Activated T-cell treated with anti-CD3 and anti-CD28 coated beads, Interleukin-2, amount 50 U/mL, for 72 hours (primary cell): ENCODE data around the gene CDYL. TPM values are rescaled to one million over a fixed set of nuclear protein-coding genes. Genes with fewer than 3 reads are reported as not detected.

ENCODE experiments used
- ATAC-seq, 2 donors: fragments of 150-1000 bp; cut with Tn5 transposase; replicated peaks in 1 of 2; 2 replicates each; pipeline ENCODE4 v1.10.0; 2021; ENCODE audit warnings: moderate library complexity in 2 of 2, mild to moderate bottlenecking in 1 of 2
- DNase-seq, 2 donors: peaks; one replicate each; pipeline ENCODE4 v3.0.0; 2021 to 2022; ENCODE audit warnings: mixed read lengths in 1 of 2
- H3K27ac Mint-ChIP-seq: one replicate; pipeline ENCODE4 v1.8.0; 2022; ENCODE audit warnings: mild to moderate bottlenecking, moderate library complexity, mixed read lengths
- H3K27me3 Mint-ChIP-seq: one replicate; pipeline ENCODE4 v1.8.0; 2022; ENCODE audit warnings: low read depth, mixed read lengths
- H3K36me3 Mint-ChIP-seq, 2 donors: one replicate each; pipeline ENCODE4 v1.8.0; 2022; ENCODE audit warnings: mixed read lengths in 2 of 2, mild to moderate bottlenecking in 1 of 2; ENCODE audit not compliant: insufficient read depth in 2 of 2
- H3K4me1 Mint-ChIP-seq: one replicate; pipeline ENCODE4 v1.8.0; 2022; ENCODE audit warnings: low read depth, mixed read lengths
- H3K4me3 Mint-ChIP-seq, 2 donors: one replicate each; pipeline ENCODE4 v1.8.0; 2022; ENCODE audit warnings: mild to moderate bottlenecking in 2 of 2, mixed read lengths in 2 of 2, moderate library complexity in 2 of 2
- H3K9me3 Mint-ChIP-seq, 2 donors: one replicate each; pipeline ENCODE4 v1.8.0; 2022; ENCODE audit warnings: mixed read lengths in 2 of 2
- total RNA-seq, 2 donors: library from RNA; stranded (reverse); gene quantifications; one replicate each; pipeline ENCODE4 v1.2.3, GENCODE V29; 2022

Gene CDYL
- 10 to 100 TPM; 39.2 to 40.8 TPM for total RNA-seq

DNA sequence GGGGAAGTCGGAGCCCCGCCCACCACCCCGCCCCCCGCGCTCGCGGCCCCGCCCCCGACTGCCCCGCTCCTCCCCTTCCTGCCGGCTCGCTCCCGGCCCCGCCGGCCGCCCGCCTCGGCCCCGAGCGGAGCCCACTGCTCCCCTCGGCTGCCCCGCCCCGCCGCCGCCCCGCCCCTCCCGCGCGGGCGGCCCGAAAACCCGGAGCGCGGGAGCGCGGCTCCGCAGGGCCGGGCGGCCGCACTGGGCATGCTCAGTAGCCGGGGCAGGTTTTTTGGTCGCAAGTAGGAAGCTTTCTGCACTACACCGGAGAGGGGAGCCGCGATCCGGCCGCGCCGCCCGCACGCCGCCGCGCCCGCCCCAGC lies at the start of gene CDYL:
CDYL (plus strand) TSS at position 274 of the 362 bp plus-strand sequence. CDS start 380 bp downstream, outside the sequence.
- peaks cover 54% of the 10 kb centered on the region for H3K4me1 Mint-ChIP-seq

DNA sequence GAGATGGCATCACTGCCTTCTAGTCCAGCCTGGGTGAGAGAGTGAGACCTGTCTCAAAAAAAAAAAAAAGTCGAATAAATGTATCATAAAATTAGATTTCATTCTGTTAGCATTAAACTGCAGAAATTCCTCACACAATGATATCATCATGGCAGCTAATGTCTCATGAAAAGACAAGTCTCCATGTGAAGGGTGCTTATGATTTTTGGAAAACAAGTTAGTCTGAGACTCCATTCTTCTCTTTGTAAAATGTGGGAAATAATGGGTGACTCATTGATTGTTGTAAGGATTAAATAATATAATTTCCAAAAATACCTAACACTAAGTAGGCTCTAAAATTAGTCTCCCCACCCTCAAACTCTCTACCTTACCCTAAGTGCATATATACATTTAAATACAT lies 49.6 kb upstream of the CDYL start:
- Mint-ChIP-seq H3K27ac (no peak overlapping the region), H3K9me3 (no peaks in the 10 kb centered on the region), H3K36me3 (no peaks in the 10 kb centered on the region), H3K27me3 (peaks cover 20% of the 10 kb centered on the region), H3K4me3 (no peak overlapping the region), H3K4me1 (peaks cover 13% of the 10 kb centered on the region)
- DNase-seq, result no peak
- ATAC-seq, result no peak

More for the DNA sequence above, at the start of gene CDYL:
- DNase-seq, result peak; percentile 89 to 95
- peak within 1 kb of the TSS; percentile 92 to 97 for H3K4me3 Mint-ChIP-seq
- peaks cover 11 to 22% of the 10 kb centered on the region in 2 donors for H3K36me3 Mint-ChIP-seq
- peaks cover 6 to 8% of the 10 kb centered on the region in 2 donors for H3K9me3 Mint-ChIP-seq
- peaks cover 13% of the 10 kb centered on the region for H3K27me3 Mint-ChIP-seq
- H3K27ac Mint-ChIP-seq, result peak within 1 kb of the TSS; percentile 85
- peak; percentile 77 to 81 for ATAC-seq

DNA sequence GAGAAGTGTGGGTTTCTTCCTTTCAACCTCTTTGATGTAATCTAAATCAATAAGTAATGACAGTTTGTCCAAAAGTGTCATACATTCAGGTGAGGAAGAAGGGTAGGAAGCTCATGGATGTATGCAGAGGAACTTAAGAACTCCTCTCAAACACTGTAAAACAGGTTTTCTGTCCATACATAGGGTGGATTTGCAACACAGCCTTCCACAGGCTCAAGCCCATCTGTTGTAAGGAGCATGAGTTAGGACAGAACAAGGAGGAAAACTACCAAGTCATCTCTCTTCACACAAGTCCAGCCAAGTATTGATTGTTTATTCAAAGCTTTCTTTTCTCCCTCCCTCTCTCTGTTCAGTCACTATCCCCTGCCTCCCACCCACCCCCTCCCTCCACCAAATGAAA lies 49.0 kb upstream of the CDYL start:
- peaks cover 20% of the 10 kb centered on the region for H3K27me3 Mint-ChIP-seq
- no peaks in the 10 kb centered on the region for H3K9me3 Mint-ChIP-seq
- no peak overlapping the region for H3K27ac Mint-ChIP-seq
- peaks cover 13% of the 10 kb centered on the region for H3K4me1 Mint-ChIP-seq
- ATAC-seq, result no peak
- no peak overlapping the region for H3K4me3 Mint-ChIP-seq
- DNase-seq, result no peak
- H3K36me3 Mint-ChIP-seq, result no peaks in the 10 kb centered on the region

- Mint-ChIP-seq H3K4me3 (peak overlapping the region in 1 of 2 donors; percentile 32), H3K9me3 (no peaks in the 10 kb centered on the region), H3K27me3 (peaks cover 20% of the 10 kb centered on the region), H3K27ac (no peak overlapping the region), H3K4me1 (peaks cover 13% of the 10 kb centered on the region), H3K36me3 (no peaks in the 10 kb centered on the region)
- DNase-seq (peak; percentile 21 to 25), ATAC-seq (peak; percentile 82 to 94)
These were observed 48.4 kb upstream of the CDYL start for GRCh38 chr6:4727671-4728435.

- peaks cover 20% of the 10 kb centered on the region for H3K27me3 Mint-ChIP-seq
These were observed 47.8 kb upstream of the CDYL start for GRCh38 chr6:4728436-4728769.

GRCh38 chr6:4728926-4729325 lies 47.3 kb upstream of the CDYL start:
- H3K36me3 Mint-ChIP-seq, result no peaks in the 10 kb centered on the region

More at GRCh38 chr6:4728436-4728769, 47.8 kb upstream of the CDYL start:
- ATAC-seq (no peak), DNase-seq (no peak)
- no peaks in the 10 kb centered on the region for H3K36me3 Mint-ChIP-seq
- no peak overlapping the region for H3K27ac Mint-ChIP-seq
- H3K4me3 Mint-ChIP-seq, result no peak overlapping the region
- H3K4me1 Mint-ChIP-seq, result peaks cover 13% of the 10 kb centered on the region
- H3K9me3 Mint-ChIP-seq, result no peaks in the 10 kb centered on the region

GRCh38 chr6:4731996-4732395 lies 44.2 kb upstream of the CDYL start:
- Mint-ChIP-seq H3K4me1 (peaks cover 13% of the 10 kb centered on the region), H3K9me3 (no peaks in the 10 kb centered on the region), H3K27ac (no peak overlapping the region), H3K4me3 (no peak overlapping the region), H3K27me3 (peaks cover 26% of the 10 kb centered on the region), H3K36me3 (no peaks in the 10 kb centered on the region)
- ATAC-seq (no peak), DNase-seq (no peak)

More at GRCh38 chr6:4728926-4729325, 47.3 kb upstream of the CDYL start:
- no peak for ATAC-seq
- no peak for DNase-seq
- H3K4me1 Mint-ChIP-seq, result peaks cover 13% of the 10 kb centered on the region
- no peak overlapping the region for H3K4me3 Mint-ChIP-seq
- no peaks in the 10 kb centered on the region for H3K9me3 Mint-ChIP-seq
- peaks cover 20% of the 10 kb centered on the region for H3K27me3 Mint-ChIP-seq
- no peak overlapping the region for H3K27ac Mint-ChIP-seq

GRCh38 chr6:4732691-4733315 lies 43.4 kb upstream of the CDYL start:
- Mint-ChIP-seq H3K9me3 (no peaks in the 10 kb centered on the region), H3K27me3 (peaks cover 23% of the 10 kb centered on the region), H3K36me3 (no peaks in the 10 kb centered on the region), H3K27ac (no peak overlapping the region), H3K4me1 (peaks cover 7% of the 10 kb centered on the region), H3K4me3 (no peak overlapping the region)
- no peak for ATAC-seq
- DNase-seq, result no peak

- H3K27ac Mint-ChIP-seq, result no peak overlapping the region
- ATAC-seq, result no peak
- H3K4me1 Mint-ChIP-seq, result no peaks in the 10 kb centered on the region
These were observed 39.8 kb upstream of the CDYL start for GRCh38 chr6:4736371-4736873.

DNA sequence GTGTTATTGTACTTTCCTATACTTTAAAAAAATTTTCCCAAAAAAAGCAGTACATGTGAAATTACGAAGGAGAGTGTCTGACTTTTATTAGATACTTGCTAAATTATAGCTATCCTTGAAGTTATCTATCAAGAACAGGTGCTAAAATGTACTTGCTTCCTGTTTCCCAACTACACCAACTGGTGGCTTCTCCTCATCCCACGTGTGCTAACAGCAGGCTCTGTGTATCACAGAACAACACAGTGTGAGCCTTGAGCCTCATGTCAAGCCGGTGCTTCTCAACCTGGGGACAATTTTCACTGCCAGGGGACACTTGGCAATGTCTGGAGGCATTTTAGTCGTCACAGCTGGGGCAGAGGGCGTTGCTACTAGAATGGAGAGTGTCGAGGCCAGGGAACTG lies 36.2 kb upstream of the CDYL start:
- Mint-ChIP-seq H3K36me3 (no peaks in the 10 kb centered on the region), H3K4me3 (no peak overlapping the region), H3K9me3 (no peaks in the 10 kb centered on the region), H3K4me1 (no peaks in the 10 kb centered on the region), H3K27ac (no peak overlapping the region), H3K27me3 (peaks cover 17% of the 10 kb centered on the region)
- ATAC-seq (no peak), DNase-seq (no peak)

More at GRCh38 chr6:4736371-4736873, 39.8 kb upstream of the CDYL start:
- Mint-ChIP-seq H3K36me3 (no peaks in the 10 kb centered on the region), H3K9me3 (no peaks in the 10 kb centered on the region), H3K27me3 (peaks cover 12% of the 10 kb centered on the region), H3K4me3 (no peak overlapping the region)
- DNase-seq, result no peak

DNA sequence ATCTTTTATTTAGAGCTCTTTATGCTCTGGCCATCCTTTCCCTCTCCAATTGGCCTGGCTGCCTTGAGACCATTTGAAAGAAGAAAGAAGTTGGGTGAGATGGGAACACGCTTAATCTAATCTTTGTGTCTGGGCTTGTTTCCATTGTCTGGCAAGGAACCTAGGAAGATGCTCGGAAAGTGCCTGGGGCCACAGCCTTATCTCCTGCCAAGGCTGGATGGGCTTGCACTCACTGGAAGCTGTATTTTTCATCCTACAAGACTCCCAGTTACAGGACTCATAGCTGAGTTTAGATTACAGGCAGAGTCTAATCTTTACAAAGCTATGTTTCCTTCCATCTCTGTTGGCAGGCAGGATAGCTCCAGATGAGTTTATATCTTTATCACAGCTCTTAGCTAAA lies 33.1 kb upstream of the CDYL start:
- H3K4me3 Mint-ChIP-seq, result no peak overlapping the region
- no peaks in the 10 kb centered on the region for H3K36me3 Mint-ChIP-seq
- no peak for ATAC-seq
- H3K4me1 Mint-ChIP-seq, result no peaks in the 10 kb centered on the region
- no peaks in the 10 kb centered on the region for H3K9me3 Mint-ChIP-seq
- peaks cover 11% of the 10 kb centered on the region for H3K27me3 Mint-ChIP-seq
- no peak for DNase-seq
- H3K27ac Mint-ChIP-seq, result no peak overlapping the region

DNA sequence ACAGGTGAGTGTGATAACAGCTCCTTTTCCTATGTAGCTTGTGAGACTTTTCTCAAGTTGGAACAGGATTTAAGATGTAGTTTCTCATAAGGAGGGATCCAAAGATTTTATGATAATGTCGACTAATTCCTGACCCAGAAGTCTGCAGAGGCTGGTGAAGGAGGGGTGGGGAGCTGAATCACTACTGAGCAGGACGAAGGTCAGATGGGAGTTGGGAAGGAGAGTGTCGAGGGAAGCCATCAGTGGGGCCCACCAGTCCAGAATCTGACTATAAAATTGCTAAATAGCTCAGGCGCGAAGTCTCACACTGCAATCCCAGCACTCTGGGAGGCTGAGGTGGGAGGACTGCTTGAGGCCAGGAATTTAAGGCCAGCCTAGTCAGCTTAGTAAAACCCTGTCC lies 32.3 kb upstream of the CDYL start:
- DNase-seq (no peak), ATAC-seq (no peak)
- Mint-ChIP-seq H3K27ac (no peak overlapping the region), H3K4me1 (no peaks in the 10 kb centered on the region), H3K27me3 (peaks cover 11% of the 10 kb centered on the region), H3K9me3 (no peaks in the 10 kb centered on the region), H3K36me3 (no peaks in the 10 kb centered on the region), H3K4me3 (no peak overlapping the region)

DNA sequence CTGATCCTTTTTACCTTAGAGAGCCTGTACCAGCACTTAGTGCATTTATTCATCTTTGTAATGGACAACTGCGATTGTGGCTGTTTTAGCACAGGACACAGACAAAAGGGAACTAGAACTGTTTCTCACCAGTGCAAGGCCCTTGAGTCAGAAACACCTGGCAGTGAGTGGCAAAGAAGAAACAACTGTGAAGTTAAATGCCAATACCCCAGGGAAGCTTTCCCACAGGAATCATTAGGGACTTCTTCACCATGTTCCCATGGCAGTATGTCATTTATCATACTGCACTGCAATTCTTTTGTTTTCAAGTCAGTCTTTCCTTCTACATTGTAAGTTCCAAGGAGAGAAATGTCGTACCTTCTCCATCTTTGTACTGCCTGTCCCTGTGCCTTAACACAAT lies 28.6 kb upstream of the CDYL start:
- Mint-ChIP-seq H3K4me3 (no peak overlapping the region), H3K9me3 (peaks cover 0 to 1% of the 10 kb centered on the region in 2 donors), H3K36me3 (no peaks in the 10 kb centered on the region), H3K27ac (no peak overlapping the region), H3K27me3 (peaks cover 5% of the 10 kb centered on the region), H3K4me1 (no peaks in the 10 kb centered on the region)
- ATAC-seq (no peak), DNase-seq (no peak)
